Esophagus squamous epithelium (tissue), 4 donors: ENCODE measurements around the gene CTPS2.
"Not testable (repeated sequence)": the region's sequence is repeated elsewhere in the genome, so short reads cannot be mapped to it uniquely, and the experiment has no call there.

ENCODE experiments used
- CTCF ChIP-seq, 6 experiments: fragments of 450-650 bp in 4 of 6; fragments of 200-600 bp in 2 of 6; sonication (generic) in 2 of 6; IDR thresholded peaks; one replicate each; pipeline ENCODE4 v1.5.1; 2016 to 2019; ENCODE audit warnings: antibody characterized with exemption in 6 of 6, mild to moderate bottlenecking in 4 of 6, moderate library complexity in 4 of 6
- POLR2A ChIP-seq, 4 donors: fragments of 450-650 bp; IDR thresholded peaks; one replicate each; pipeline ENCODE4 v1.6.1; 2017; ENCODE audit warnings: antibody characterized with exemption in 4 of 4, mild to moderate bottlenecking in 4 of 4, moderate library complexity in 3 of 4

GRCh38 chrX:16575388-16575787 is 137.1 kb downstream of the CTPS2 start:
- not testable (repeated sequence) for TF ChIP-seq CTCF, POLR2A (IDR thresholded peaks at IDR 0.05)
